Measurements from ENCODE around the gene SNRNP200.

DNA sequence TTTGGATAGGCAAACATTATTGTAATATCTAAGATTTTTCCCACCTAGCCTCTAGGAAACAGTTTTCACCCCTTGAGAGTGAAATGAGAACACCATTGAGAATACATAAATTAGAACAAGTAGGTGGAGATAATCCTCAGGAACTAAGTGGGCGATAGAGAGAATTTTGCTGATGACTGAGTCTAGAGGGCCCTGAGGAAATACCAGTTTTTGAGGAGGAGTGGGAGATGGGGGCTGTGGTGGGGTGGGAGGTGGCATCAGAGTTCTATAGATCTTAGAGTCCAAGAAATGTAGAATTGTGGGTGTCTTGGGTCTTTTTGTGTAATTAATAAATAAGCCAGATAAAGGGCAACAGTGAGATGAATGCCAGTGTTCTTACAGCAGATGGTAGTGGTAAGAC, 42.0 kb upstream of the SNRNP200 start:
- TF ChIP-seq POLR2A (IDR thresholded peaks at IDR 0.05), result no peak
- no peak for TF ChIP-seq EP300 (IDR thresholded peaks at IDR 0.05)
- TF ChIP-seq, protein P1, sequence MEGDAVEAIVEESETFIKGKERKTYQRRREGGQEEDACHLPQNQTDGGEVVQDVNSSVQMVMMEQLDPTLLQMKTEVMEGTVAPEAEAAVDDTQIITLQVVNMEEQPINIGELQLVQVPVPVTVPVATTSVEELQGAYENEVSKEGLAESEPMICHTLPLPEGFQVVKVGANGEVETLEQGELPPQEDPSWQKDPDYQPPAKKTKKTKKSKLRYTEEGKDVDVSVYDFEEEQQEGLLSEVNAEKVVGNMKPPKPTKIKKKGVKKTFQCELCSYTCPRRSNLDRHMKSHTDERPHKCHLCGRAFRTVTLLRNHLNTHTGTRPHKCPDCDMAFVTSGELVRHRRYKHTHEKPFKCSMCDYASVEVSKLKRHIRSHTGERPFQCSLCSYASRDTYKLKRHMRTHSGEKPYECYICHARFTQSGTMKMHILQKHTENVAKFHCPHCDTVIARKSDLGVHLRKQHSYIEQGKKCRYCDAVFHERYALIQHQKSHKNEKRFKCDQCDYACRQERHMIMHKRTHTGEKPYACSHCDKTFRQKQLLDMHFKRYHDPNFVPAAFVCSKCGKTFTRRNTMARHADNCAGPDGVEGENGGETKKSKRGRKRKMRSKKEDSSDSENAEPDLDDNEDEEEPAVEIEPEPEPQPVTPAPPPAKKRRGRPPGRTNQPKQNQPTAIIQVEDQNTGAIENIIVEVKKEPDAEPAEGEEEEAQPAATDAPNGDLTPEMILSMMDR (IDR thresholded peaks at IDR 0.05), result no peak
